Umbilical cord (tissue), 2 donors: ENCODE measurements around the gene PLA2G5. TPM values are rescaled to one million over a fixed set of nuclear protein-coding genes. Genes with fewer than 3 reads are reported as not detected.

Source experiments
- DNase-seq: peaks from one replicate; pipeline ENCODE4 v3.0.0-alpha.2; 2015; ENCODE audit warnings: low spot score
- total RNA-seq: library from RNA; depleted of rRNA; stranded (reverse); fragments of >200 nt; gene quantifications from one replicate; pipeline ENCODE4 v1.2.3, GENCODE V29; 2014; ENCODE audit warnings: low replicate concordance; ENCODE audit not compliant: insufficient read depth

Gene PLA2G5
- total RNA-seq, 1 donor from 2014 or later = 4.8 TPM

GRCh38 chr1:20089328-20090077 lies 19.5 kb downstream of the PLA2G5 start:
- DNase-seq = no peak

GRCh38 chr1:20090119-20090518 lies 20.1 kb downstream of the PLA2G5 start:
- DNase-seq = no peak

DNA sequence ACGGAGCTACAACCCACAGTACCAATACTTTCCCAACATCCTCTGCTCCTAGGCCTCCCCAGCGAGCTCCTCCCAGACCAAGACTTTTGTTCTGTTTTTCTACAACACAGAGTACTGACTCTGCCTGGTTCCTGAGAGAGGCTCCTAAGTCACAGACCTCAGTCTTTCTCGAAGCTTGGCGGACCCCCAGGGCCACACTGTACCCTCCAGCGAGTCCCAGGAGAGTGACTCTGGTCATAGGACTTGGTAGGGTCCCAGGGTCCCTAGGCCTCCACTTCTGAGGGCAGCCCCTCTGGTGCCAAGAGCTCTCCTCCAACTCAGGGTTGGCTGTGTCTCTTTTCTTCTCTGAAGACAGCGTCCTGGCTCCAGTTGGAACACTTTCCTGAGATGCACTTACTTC lies 20.6 kb downstream of the PLA2G5 start:
- DNase-seq = no peak

GRCh38 chr1:20093303-20093702 lies 23.3 kb downstream of the PLA2G5 start:
- DNase-seq = no peak

GRCh38 chr1:20093940-20094391 lies 24.0 kb downstream of the PLA2G5 start:
- DNase-seq = peak; percentile 48

GRCh38 chr1:20095564-20096434 lies 25.8 kb downstream of the PLA2G5 start:
- DNase-seq = no peak

DNA sequence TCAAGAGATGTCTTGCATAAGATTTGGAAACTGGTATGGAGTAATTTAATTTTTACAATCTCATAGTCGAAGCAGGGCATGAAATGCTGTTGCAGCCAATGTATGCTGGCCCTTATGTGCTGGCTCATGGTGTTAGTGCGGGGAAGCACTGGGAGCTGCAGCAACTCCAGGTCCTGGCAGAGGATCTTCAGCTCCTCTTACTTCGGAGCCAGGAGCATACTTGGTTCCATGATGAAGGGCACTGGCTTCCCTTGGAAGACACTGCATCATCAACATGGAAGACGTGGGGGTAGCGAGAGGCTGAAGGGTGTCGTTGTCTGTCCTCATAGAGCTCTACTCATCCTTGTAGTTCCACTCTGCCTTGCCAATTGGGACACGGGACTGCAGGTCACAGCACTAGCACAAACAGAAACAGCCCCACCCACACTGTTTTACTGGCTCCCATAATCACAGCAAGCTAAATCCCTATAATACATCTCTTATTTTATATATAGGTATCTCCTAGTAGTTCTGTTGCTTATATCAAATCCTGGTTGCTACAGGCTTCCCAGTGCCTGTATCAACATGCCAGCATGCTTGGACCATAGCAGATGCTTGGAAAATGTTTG lies 26.9 kb downstream of the PLA2G5 start:
- DNase-seq = no peak

DNA sequence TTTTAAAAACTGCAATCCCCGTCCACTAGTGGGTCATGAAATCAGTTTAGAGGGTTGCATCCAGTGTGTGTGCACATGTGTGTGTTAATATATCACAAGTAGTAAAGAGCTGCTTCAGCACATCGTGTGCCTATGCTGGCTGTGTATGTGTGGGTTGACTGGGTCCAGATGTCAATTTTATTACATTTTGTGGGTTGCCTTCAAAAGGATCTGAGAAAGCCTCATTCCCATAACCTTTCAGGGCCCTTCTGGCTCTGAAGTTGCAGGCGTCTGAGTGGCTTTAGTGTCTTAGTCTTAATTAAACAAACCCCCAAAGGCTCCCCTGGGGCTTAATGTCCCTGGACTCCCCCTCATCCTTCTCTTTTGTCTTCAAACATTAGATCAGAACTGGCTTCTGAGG lies 29.5 kb downstream of the PLA2G5 start:
- DNase-seq = peak; percentile 28

GRCh38 chr1:20100632-20101355 lies 30.8 kb downstream of the PLA2G5 start:
- DNase-seq = peak; percentile 54

DNA sequence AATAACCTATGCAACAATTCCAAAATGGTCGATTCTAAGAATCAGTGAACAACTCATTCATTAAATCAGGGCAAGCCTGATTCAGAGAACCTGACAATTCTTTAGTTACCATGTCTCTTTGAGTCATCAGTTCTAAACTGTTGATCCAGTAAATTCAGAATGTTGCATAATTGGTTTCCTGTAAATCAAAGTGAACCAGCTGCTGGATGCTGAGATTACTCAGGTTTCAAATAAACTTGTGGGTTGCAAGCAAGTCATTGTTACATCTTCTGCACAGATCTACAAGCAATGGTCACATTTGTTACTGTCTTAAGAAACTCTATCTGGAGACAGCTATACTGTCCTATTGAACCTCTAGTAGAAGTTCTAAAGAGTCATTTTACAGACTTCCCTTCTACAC lies 32.9 kb downstream of the PLA2G5 start:
- no peak for DNase-seq

DNA sequence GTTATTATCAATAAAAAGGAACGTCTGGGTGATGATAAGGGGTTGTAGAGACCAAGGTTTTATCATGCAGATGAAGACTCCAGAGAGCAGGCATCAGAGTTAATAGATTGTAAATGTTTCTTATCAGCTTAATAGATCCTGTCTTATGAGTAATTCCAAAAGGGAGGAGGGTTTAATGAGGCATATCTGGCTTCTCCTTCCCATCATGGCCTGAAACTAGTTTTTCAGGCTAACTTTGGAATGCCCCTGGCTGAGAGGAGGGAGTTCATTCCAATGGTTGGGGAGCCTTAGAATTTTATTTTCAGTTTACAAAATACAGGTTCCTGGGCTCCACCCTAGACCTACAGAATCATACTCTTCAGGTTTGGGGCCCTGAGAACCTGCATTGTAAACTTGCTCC lies 35.9 kb downstream of the PLA2G5 start:
- DNase-seq = peak; percentile 30

DNA sequence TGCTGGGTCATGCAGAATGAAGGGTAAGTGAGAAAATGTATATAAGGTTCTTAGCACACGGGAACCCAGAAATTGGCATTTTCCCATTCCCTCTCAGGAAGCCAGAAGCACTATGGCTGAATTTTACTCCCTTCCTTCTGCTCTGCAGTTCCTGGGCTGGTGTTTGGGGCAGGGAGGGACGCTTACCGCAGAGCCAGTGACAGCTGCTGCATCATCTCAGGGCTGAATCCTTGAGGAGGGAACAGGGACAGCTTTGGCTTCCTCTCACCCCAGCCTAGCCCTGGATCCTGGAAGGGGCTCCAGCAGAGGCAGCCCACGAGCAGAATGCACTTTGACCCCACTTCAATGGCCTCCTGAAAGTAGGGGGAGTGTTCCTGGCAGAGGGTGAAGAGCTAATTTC lies 37.4 kb downstream of the PLA2G5 start:
- no peak for DNase-seq

DNA sequence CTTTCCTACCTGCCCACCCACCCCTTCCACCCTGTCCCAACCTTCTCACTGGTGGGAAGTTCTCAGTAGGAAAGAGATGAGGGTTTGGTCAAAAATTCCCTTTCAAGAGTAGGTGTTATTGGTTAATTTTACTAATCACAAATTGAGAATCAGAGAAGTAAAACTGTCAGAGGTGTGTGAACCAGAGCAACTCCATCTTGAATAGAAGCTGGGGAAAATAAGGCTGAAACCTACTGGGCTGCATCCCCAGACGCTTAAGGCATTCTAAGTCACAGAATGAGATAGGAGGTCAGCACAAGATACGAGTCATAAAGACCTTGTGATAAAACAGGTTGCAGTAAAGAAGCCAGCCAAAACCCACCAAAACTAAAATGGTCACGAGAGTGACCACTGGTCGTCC lies 37.8 kb downstream of the PLA2G5 start:
- DNase-seq = peak; percentile 51

GRCh38 chr1:20108366-20109123 lies 38.6 kb downstream of the PLA2G5 start:
- DNase-seq = peak; percentile 30

DNA sequence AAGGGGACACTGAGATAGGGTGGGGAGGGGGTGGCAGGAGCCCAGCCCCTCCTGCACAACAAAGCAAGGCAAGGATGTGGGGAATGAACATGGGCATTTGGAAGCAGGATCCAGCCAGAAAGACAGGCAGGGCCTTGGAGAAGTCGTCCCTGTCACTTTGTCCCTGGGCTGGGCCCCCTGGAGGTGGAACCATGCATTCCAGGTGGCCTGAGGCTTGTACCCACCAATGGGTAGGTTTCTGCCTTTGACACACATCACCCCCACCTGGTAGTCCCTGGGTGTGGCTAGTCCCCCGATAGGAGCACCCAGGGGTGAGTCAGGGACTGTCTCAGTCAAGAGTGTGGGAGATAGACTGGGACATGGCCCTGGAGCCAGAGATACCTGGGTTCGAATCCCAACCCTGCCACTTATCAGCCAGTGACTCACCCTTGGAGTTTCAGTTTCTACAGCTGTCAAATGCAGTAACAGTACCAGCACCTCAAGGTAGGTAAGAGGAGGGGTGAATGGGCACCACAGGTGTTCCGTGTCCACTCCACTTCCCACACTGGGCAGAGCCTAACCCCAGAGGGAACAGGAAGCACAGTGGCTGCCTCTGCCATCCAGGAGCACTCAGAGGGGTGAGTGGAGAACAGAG lies 39.3 kb downstream of the PLA2G5 start:
- no peak for DNase-seq

- no peak for DNase-seq
These were observed 40.7 kb downstream of the PLA2G5 start for GRCh38 chr1:20110679-20111078.

GRCh38 chr1:20111452-20111851 lies 41.5 kb downstream of the PLA2G5 start:
- no peak for DNase-seq

- DNase-seq = no peak
These were observed 42.4 kb downstream of the PLA2G5 start for GRCh38 chr1:20112279-20113000.

DNA sequence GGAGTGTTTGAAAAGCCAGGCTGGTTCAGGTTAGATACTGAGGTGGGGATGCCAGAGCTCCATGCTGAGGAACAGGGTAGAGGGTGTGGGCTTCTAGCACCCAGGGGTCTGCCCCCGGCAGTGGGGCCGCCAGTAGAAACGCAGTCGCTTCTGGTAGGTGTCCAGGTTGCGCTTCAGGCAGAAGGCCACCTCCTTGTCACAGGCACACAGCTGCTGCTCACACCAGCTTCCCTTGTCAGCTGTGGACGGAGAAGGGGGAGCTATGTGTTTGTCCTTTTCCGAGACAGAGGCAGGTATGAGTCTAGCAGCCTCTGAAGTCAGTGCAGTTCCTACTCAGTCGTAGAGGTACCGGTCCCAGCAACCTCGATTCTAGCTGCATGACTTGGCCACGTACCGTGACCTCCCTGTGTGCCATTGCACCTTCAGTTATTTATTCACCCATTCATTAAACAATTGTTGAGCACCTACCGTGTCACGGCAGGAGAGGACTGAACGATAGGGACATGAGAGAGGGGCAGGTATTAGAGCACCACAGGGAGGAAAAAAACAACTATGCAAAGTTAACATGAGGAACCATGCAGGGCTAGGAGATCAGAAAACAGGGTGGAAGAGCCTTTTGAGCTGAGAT lies 44.1 kb downstream of the PLA2G5 start:
- no peak for DNase-seq
